HEK293 (cell line): ENCODE results near the gene PACS1.

Source experiments
- CTCF ChIA-PET: fragments of 350-600 bp; formaldehyde crosslinking; extraction: SDS; loops from one replicate; lab custom pipeline; 2021; ENCODE audit warnings: antibody characterized with exemption; lab: Yijun Ruan, JAX
- POLR2A ChIA-PET: fragments of 300-600 bp; formaldehyde crosslinking; extraction: SDS; loops from one replicate; lab custom pipeline; 2020; ENCODE audit warnings: antibody characterized with exemption, inconsistent platforms; lab: Yijun Ruan, JAX
- H3K27ac ChIP-seq: fragments of 200-500 bp; sonication (Bioruptor generic); 2 replicates; pipeline ENCODE4 v1.5.1; 2014; ENCODE audit warnings: low read depth, low read length, control low read depth, inconsistent platforms; ENCODE audit errors: extremely low read depth
- H3K36me3 ChIP-seq, 2 experiments: fragments of 200-500 bp in 1 of 2; sonication (Bioruptor generic) in 1 of 2; 1 replicate in 1 of 2; 2 replicates in 1 of 2; pipeline ENCODE4 v1.5.1; 2014 to 2017; ENCODE audit warnings: inconsistent platforms in 2 of 2, low read length in 2 of 2; ENCODE audit not compliant: control insufficient read depth in 2 of 2, insufficient read depth in 1 of 2
- H3K4me1 ChIP-seq: fragments of 200-500 bp; sonication (Bioruptor generic); 2 replicates; pipeline ENCODE4 v1.5.1; 2014; ENCODE audit warnings: mild to moderate bottlenecking, low read length, inconsistent platforms; ENCODE audit not compliant: control insufficient read depth, insufficient read depth
- H3K4me3 ChIP-seq: 2 replicates; pipeline ENCODE4 v1.5.1; 2011; ENCODE audit warnings: low read depth, mild to moderate bottlenecking, control low read depth, low read length, moderate library complexity
- H3K9me3 ChIP-seq: fragments of 200-500 bp; sonication (Bioruptor generic); 2 replicates; pipeline ENCODE4 v1.5.1; 2014; ENCODE audit warnings: low read depth, low read length, inconsistent platforms; ENCODE audit not compliant: control insufficient read depth, insufficient read depth
- BCL11A ChIP-seq: fragments of 450-650 bp; formaldehyde crosslinking; IDR thresholded peaks from 2 replicates; pipeline ENCODE4 v1.5.1; 2016; ENCODE audit warnings: low read depth, missing biosample characterization, missing genetic modification characterization
- BCL11B ChIP-seq: fragments of 450-650 bp; formaldehyde crosslinking; IDR thresholded peaks from 2 replicates; pipeline ENCODE4 v1.5.1; 2016; ENCODE audit warnings: low read depth, missing biosample characterization, missing genetic modification characterization
- CTCF ChIP-seq: fragments of 450-650 bp; formaldehyde crosslinking; IDR thresholded peaks from 2 replicates; pipeline ENCODE4 v1.5.1; 2016; ENCODE audit warnings: missing biosample characterization, missing genetic modification characterization
- MYNN ChIP-seq: fragments of 450-650 bp; formaldehyde crosslinking; IDR thresholded peaks from 2 replicates; pipeline ENCODE4 v1.5.1; 2016; ENCODE audit warnings: missing biosample characterization, missing genetic modification characterization, borderline replicate concordance
- SETDB1 ChIP-seq: IDR thresholded peaks from one replicate; pipeline ENCODE4 v1.6.1; 2017; ENCODE audit warnings: mild to moderate bottlenecking, low read length, moderate library complexity, mixed read lengths; ENCODE audit not compliant: insufficient read length
- SP3 ChIP-seq: fragments of 450-650 bp; formaldehyde crosslinking; IDR thresholded peaks from 2 replicates; pipeline ENCODE4 v1.5.1; 2016; ENCODE audit warnings: missing biosample characterization, missing genetic modification characterization
- ZBTB11 ChIP-seq: fragments of 450-650 bp; formaldehyde crosslinking; conservative IDR thresholded peaks from 2 replicates; pipeline ENCODE4 v1.5.1; 2016; ENCODE audit warnings: low read depth, missing biosample characterization, missing genetic modification characterization
- ZEB2 ChIP-seq: fragments of 450-650 bp; formaldehyde crosslinking; IDR thresholded peaks from 2 replicates; pipeline ENCODE4 v1.5.1; 2016; ENCODE audit warnings: missing biosample characterization, missing genetic modification characterization
- ZNF140 ChIP-seq: fragments of 450-650 bp; formaldehyde crosslinking; IDR thresholded peaks from 2 replicates; pipeline ENCODE4 v1.5.1; 2016; ENCODE audit warnings: missing biosample characterization, missing genetic modification characterization
- ZNF18 ChIP-seq: fragments of 450-650 bp; formaldehyde crosslinking; IDR thresholded peaks from 2 replicates; pipeline ENCODE4 v1.5.1; 2016; ENCODE audit warnings: missing biosample characterization, missing genetic modification characterization
- ZNF2 ChIP-seq: fragments of 450-650 bp; formaldehyde crosslinking; IDR thresholded peaks from 2 replicates; pipeline ENCODE4 v1.5.1; 2016; ENCODE audit warnings: missing biosample characterization, missing genetic modification characterization
- ZNF302 ChIP-seq: fragments of 450-650 bp; formaldehyde crosslinking; IDR thresholded peaks from 2 replicates; pipeline ENCODE4 v1.5.1; 2016; ENCODE audit warnings: missing biosample characterization, missing genetic modification characterization, low read depth
- ZNF311 ChIP-seq: fragments of 450-650 bp; formaldehyde crosslinking; IDR thresholded peaks from 2 replicates; pipeline ENCODE4 v1.5.1; 2017; ENCODE audit warnings: missing biosample characterization, missing genetic modification characterization, borderline replicate concordance
- ZNF398 ChIP-seq: fragments of 450-650 bp; formaldehyde crosslinking; IDR thresholded peaks from 2 replicates; pipeline ENCODE4 v1.5.1; 2017; ENCODE audit warnings: missing biosample characterization, missing genetic modification characterization
- ZNF529 ChIP-seq: fragments of 450-650 bp; formaldehyde crosslinking; IDR thresholded peaks from 2 replicates; pipeline ENCODE4 v1.5.1; 2017; ENCODE audit warnings: missing genetic modification characterization, missing biosample characterization; ENCODE audit not compliant: insufficient replicate concordance
- ZNF530 ChIP-seq: fragments of 450-650 bp; formaldehyde crosslinking; IDR thresholded peaks from 2 replicates; pipeline ENCODE4 v1.5.1; 2016; ENCODE audit warnings: low read depth, missing biosample characterization, missing genetic modification characterization
- ZNF639 ChIP-seq: fragments of 450-650 bp; formaldehyde crosslinking; IDR thresholded peaks from 2 replicates; pipeline ENCODE4 v1.5.1; 2016; ENCODE audit warnings: missing biosample characterization, missing genetic modification characterization
- ZNF654 ChIP-seq: fragments of 450-650 bp; formaldehyde crosslinking; IDR thresholded peaks from 2 replicates; pipeline ENCODE4 v1.5.1; 2016; ENCODE audit warnings: low read depth, missing biosample characterization, missing genetic modification characterization
- ZSCAN18 ChIP-seq: fragments of 450-650 bp; formaldehyde crosslinking; IDR thresholded peaks from 2 replicates; pipeline ENCODE4 v1.5.1; 2016; ENCODE audit warnings: missing biosample characterization, missing genetic modification characterization

The PACS1 gene

GRCh38 chr11:66287211-66287888 is 217.3 kb downstream of the PACS1 start:
- no peaks in the 10 kb centered on the region for H3K4me1 ChIP-seq
- H3K36me3 ChIP-seq, result peaks cover 0 to 31% of the 10 kb centered on the region in 2 experiments; a peak in 1 of 3 replicates
- POLR2A ChIA-PET, result interaction anchor here (0.7 kb wide), 1 partner anchor 193 kb away, joined by 3 read pairs; the partner anchor contains the start of gene DPP3
- TF ChIP-seq ZBTB11 (no peak), BCL11A (tag by site-specific recombination) (no peak), SP3 (no peak), CTCF (tag by site-specific recombination) (no peak), ZNF654 (tag by site-specific recombination) (no peak), MYNN (tag by site-specific recombination) (no peak), SETDB1 (no peak), ZNF2 (tag by site-specific recombination) (no peak), ZNF311 (tag by site-specific recombination) (no peak), BCL11B (no peak), ZNF529 (tag by site-specific recombination) (no peak), ZNF140 (tag by site-specific recombination) (no peak), ZNF639 (tag by site-specific recombination) (no peak), ZNF530 (tag by site-specific recombination) (no peak)
- CTCF ChIA-PET, result interaction anchor here (0.9 to 2.1 kb wide), 2 partner anchors 65 to 102 kb away, joined by 4 to 5 read pairs; no protein-coding TSS in a partner anchor
- no peak overlapping the region for H3K27ac ChIP-seq
- H3K4me3 ChIP-seq, result no peak overlapping the region
- H3K9me3 ChIP-seq, result no peaks in the 10 kb centered on the region

- Histone ChIP-seq H3K4me3 (peak overlapping the region; percentile 79), H3K27ac (peak overlapping the region; percentile 44; the same call in 1 of the 2 replicates), H3K9me3 (no peaks in the 10 kb centered on the region), H3K4me1 (no peaks in the 10 kb centered on the region), H3K36me3 (peaks cover 0 to 29% of the 10 kb centered on the region in 2 experiments; a peak in 1 of 3 replicates)
- CTCF ChIA-PET, result interaction anchor here (0.5 to 2.3 kb wide), 9 partner anchors 9 to 101 kb away, joined by 3 to 9 read pairs (median 5); partner anchors contain the start of gene RAB1B
- POLR2A ChIA-PET, result interaction anchor here (0.7 to 1.8 kb wide), 8 partner anchors 8 to 192 kb away, joined by 3 to 13 read pairs (median 8); partner anchors contain the start of genes DPP3 and RAB1B
- no peak for TF ChIP-seq ZNF398
- TF ChIP-seq ZNF18 (tag by site-specific recombination), result no peak
- TF ChIP-seq ZNF311 (tag by site-specific recombination), result no peak
- no peak for TF ChIP-seq ZEB2 (tag by site-specific recombination)
- TF ChIP-seq ZNF302 (tag by site-specific recombination), result no peak
- TF ChIP-seq ZNF654 (tag by site-specific recombination), result no peak
- TF ChIP-seq ZSCAN18 (tag by site-specific recombination), result no peak
- TF ChIP-seq, all 188 proteins: peak for 0
Observed at GRCh38 chr11:66287889-66288670, 218.0 kb downstream of the PACS1 start.
